Heart left ventricle (tissue), 16 donors: ENCODE measurements around the gene THOC1. TPM values are rescaled to one million over a fixed set of nuclear protein-coding genes. Genes with fewer than 3 reads are reported as not detected.

ENCODE experiments used
- ATAC-seq, 4 donors: fragments of 200-7000 bp; cut with Tn5 transposase; one replicate each; pipeline ENCODE4 v1.9.1; 2020 to 2022; ENCODE audit warnings: moderate library complexity in 4 of 4, mild to moderate bottlenecking in 3 of 4, moderate number of reproducible peaks in 1 of 4
- DNase-seq, 5 donors: peaks; one replicate each; pipeline ENCODE4 v3.0.0-alpha.2; 2020
- H3K27ac ChIP-seq, 12 donors: fragments of 200-600 bp; sonication (generic) in 4 of 12; one replicate each; pipeline versions ENCODE4 v1.5.0 to v1.8.0; 2016 to 2022; ENCODE audit warnings: mild to moderate bottlenecking in 2 of 12
- H3K27me3 ChIP-seq, 9 donors: fragments of 200-600 bp; sonication (generic) in 2 of 9; one replicate each; pipeline versions ENCODE4 v1.5.1 to v1.8.0; 2016 to 2022; ENCODE audit warnings: mild to moderate bottlenecking in 3 of 9
- H3K36me3 ChIP-seq, 9 donors: fragments of 200-600 bp; sonication (generic) in 2 of 9; one replicate each; pipeline versions ENCODE4 v1.5.0 to v1.8.0; 2018 to 2022; ENCODE audit warnings: mild to moderate bottlenecking in 2 of 9
- H3K4me1 ChIP-seq, 12 donors: fragments of 200-600 bp; sonication (generic) in 4 of 12; one replicate each; pipeline versions ENCODE4 v1.5.0 to v1.8.0; 2016 to 2022; ENCODE audit warnings: mild to moderate bottlenecking in 3 of 12
- H3K4me3 ChIP-seq, 12 donors: fragments of 200-600 bp; sonication (generic) in 4 of 12; one replicate each; pipeline versions ENCODE4 v1.5.0 to v1.8.0; 2017 to 2022; ENCODE audit warnings: mild to moderate bottlenecking in 9 of 12, moderate library complexity in 4 of 12
- H3K9me3 ChIP-seq, 12 donors: fragments of 200-600 bp; sonication (generic) in 4 of 12; one replicate each; pipeline versions ENCODE4 v1.5.0 to v1.8.0; 2016 to 2022; ENCODE audit warnings: mild to moderate bottlenecking in 1 of 12
- POLR2A ChIP-seq, 2 donors: fragments of 450-650 bp; IDR thresholded peaks; one replicate each; pipeline ENCODE4 v1.6.1; 2017; ENCODE audit warnings: antibody characterized with exemption in 2 of 2, mild to moderate bottlenecking in 2 of 2, moderate library complexity in 2 of 2
- WGBS, 4 donors: extraction: QIAGEN DNeasy Blood & Tissue Kit in 2 of 4; methylation state at CpG; one replicate each; pipeline versions ENCODE4 v1.1.5 to v1.1.7; 2013 to 2018; 5-methylcytosine and 5-hydroxymethylcytosine counted together
- intact Hi-C, 10 donors: fragments of 100-400 bp; cut with DNase I; formaldehyde crosslinking; loops; one replicate each; pipeline versions ENCODE4 v1.11.1 to v1.14.2; 2022
- polyA plus RNA-seq, 2 donors: library from polyadenylated mRNA; stranded (reverse); fragments of 200-250 nt; gene quantifications; one replicate each; pipeline ENCODE4 v1.2.3, GENCODE V29; 2013
- total RNA-seq, 9 donors: library from RNA; depleted of rRNA in 2 of 9; stranded (reverse); fragments of >200 nt in 2 of 9; fragmentation: NEBNext Ultra II Directional in 3 of 9; extraction: Animal tissue kit (Norgen Biotek cat#: 25700) in 3 of 9; gene quantifications; one replicate each; pipeline versions ENCODE4 v1.1.0 to v1.2.4, GENCODE V29; 2016 to 2023
- TF ChIP-seq, protein P1 (sequence below), 12 donors: fragments of 200-600 bp; sonication (generic) in 4 of 12; IDR thresholded peaks; one replicate each; pipeline versions ENCODE4 v1.5.0 to v1.8.0; 2018 to 2022; ENCODE audit warnings: antibody characterized with exemption in 12 of 12, mild to moderate bottlenecking in 5 of 12
- donor health status: ischemic (EF 13 %, LVEDD 7.1; RV severe dilation, severe dysfunction).
- donor health status: healthy with polysubstance abuse.
- donor health status: DM: no; HTN: yes; CAD: no.
- donor health status: DM: no; HTN: no; CAD: no.
- donor health status: ischemic (EF 25% LVEDD 6.9; RV normal size, moderate dysfunction).
- donor health status: ischemic (EF 25% LVEDD 5.7; RV mildly dilated, moderate dysfunction).
- donor health status: healthy.
- donor health status: DM: yes; HTN: yes; CAD: no.
- donor health status: ischemic (EF 35%, LVEDD 5.7; RV mildly dilated, moderate dysfunction).
- donor health status: nonischemic (EF 11% LVEDD 7.7; RV severe dilation, severe dysfunction).
- donor health status: DM: yes; HTN: yes; CAD: no.
- donor health status: PGD.
- donor health status: ischemic (EF 29% LVEDD 5.4; RV normal size, mild dysfunction).
- donor health status: nonischemic (EF 23%, LVEDD 6.1; RV moderate dilation, normal function).

Gene THOC1
- total and polyA plus RNA-seq, 11 donors, result 6.4 to 19.0 (median 10.0) TPM

DNA sequence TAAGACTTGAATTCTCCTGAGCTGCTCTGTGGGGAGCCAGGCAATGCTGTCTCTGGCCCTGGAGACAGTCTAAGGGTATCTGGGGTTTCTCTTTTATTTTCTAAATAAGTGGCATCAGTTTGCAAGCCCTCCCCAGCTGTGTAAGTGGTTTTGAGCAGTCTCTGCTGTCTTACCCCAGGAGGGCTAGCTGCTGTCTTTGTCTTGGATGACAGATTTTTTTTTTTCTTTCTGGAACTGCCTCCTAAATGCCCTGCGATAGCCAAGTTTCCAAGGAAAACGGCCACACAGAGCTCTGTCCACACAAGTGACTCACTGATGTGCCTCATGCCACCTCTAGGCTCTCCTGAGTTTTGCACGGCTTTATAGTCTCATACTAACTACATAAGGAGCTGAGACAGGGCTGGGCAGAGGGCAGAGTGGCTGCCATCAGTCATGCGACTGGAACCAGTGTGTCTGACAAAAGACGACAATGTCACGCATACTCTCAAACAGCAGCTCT, 37.2 kb upstream of the THOC1 start:
- Histone ChIP-seq H3K4me3 (no peak overlapping the region), H3K27me3 (peaks cover 0 to 13% (median 0%) of the 10 kb centered on the region in 9 donors), H3K4me1 (peaks cover 0 to 14% (median 0%) of the 10 kb centered on the region in 12 donors), H3K27ac (no peak overlapping the region), H3K36me3 (no peaks in the 10 kb centered on the region), H3K9me3 (no peaks in the 10 kb centered on the region)
- 54 to 68% (median 62%) methylated on average over 6 of the region's 6 CpGs for WGBS, 4 donors
- no peak for ATAC-seq
- no peak for DNase-seq
- TF ChIP-seq, protein P1, sequence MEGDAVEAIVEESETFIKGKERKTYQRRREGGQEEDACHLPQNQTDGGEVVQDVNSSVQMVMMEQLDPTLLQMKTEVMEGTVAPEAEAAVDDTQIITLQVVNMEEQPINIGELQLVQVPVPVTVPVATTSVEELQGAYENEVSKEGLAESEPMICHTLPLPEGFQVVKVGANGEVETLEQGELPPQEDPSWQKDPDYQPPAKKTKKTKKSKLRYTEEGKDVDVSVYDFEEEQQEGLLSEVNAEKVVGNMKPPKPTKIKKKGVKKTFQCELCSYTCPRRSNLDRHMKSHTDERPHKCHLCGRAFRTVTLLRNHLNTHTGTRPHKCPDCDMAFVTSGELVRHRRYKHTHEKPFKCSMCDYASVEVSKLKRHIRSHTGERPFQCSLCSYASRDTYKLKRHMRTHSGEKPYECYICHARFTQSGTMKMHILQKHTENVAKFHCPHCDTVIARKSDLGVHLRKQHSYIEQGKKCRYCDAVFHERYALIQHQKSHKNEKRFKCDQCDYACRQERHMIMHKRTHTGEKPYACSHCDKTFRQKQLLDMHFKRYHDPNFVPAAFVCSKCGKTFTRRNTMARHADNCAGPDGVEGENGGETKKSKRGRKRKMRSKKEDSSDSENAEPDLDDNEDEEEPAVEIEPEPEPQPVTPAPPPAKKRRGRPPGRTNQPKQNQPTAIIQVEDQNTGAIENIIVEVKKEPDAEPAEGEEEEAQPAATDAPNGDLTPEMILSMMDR (IDR thresholded peaks at IDR 0.05), result no peak
- intact Hi-C loops, result no loop called here

DNA sequence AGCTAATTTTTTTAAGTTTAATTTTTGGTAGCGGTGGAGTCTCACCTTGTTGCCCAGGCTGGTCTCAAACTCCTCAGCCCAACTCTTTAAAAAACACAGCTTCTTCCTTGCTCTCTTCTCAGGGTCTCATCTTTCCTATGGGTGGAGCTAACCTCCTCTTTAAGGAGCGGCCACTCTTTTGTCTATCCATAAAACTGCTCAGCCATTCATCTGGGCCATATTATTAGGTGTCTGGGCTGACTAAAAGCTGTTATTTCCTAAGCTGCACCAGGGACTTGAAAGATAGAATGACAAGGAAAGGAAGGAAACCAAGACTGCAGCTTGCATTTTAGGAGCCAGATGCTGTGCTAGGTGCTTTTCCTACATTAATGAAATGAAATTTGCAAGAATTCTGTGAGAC, 35.8 kb upstream of the THOC1 start:
- H3K9me3 ChIP-seq, result no peaks in the 10 kb centered on the region
- no peaks in the 10 kb centered on the region for H3K36me3 ChIP-seq
- no peak overlapping the region for H3K4me3 ChIP-seq
- 90 to 94% (median 93%) methylated on average over 2 of the region's 2 CpGs for WGBS, 4 donors
- H3K4me1 ChIP-seq, result peaks cover 0 to 14% (median 0%) of the 10 kb centered on the region in 12 donors
- H3K27me3 ChIP-seq, result peaks cover 0 to 13% (median 0%) of the 10 kb centered on the region in 9 donors
- intact Hi-C loops, result no loop called here
- no peak overlapping the region for H3K27ac ChIP-seq
- ATAC-seq (no peak), DNase-seq (no peak)
- TF ChIP-seq POLR2A (IDR thresholded peaks at IDR 0.05), result no peak
- TF ChIP-seq, protein P1 (IDR thresholded peaks at IDR 0.05), result no peak

DNA sequence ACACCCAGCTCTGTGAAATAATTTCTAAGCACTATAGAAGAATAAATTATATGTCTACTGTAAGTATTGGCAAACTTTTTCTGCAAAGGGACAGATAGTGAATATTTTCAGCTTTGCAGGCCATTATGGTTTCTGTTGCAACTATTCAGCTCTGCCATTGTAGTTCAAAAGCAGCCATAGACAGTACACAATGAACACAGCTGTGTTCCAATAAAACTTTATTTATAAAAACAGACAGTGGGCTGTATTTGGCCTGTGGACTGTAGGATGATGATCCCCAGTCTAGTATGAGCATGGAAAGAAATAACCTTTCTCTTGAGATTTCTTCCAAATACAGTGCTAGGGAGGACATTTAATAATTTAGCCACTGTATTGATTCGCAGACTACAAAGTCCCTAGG, 35.2 kb upstream of the THOC1 start:
- H3K4me1 ChIP-seq, result peaks cover 0 to 14% (median 0%) of the 10 kb centered on the region in 12 donors
- TF ChIP-seq, protein P1 (IDR thresholded peaks at IDR 0.05), result no peak
- TF ChIP-seq POLR2A (IDR thresholded peaks at IDR 0.05), result no peak
- peak overlapping the region in 1 of 12 donors; percentile 10 for H3K27ac ChIP-seq
- H3K36me3 ChIP-seq, result no peaks in the 10 kb centered on the region
- intact Hi-C loops, result no loop called here
- no peaks in the 10 kb centered on the region for H3K9me3 ChIP-seq
- ATAC-seq (no peak), DNase-seq (no peak)
- H3K4me3 ChIP-seq, result no peak overlapping the region
- WGBS, 4 donors, result 47 to 100% (median 97%) methylated on average over 1 of the region's 1 CpG
- peaks cover 0 to 10% (median 0%) of the 10 kb centered on the region in 9 donors for H3K27me3 ChIP-seq

DNA sequence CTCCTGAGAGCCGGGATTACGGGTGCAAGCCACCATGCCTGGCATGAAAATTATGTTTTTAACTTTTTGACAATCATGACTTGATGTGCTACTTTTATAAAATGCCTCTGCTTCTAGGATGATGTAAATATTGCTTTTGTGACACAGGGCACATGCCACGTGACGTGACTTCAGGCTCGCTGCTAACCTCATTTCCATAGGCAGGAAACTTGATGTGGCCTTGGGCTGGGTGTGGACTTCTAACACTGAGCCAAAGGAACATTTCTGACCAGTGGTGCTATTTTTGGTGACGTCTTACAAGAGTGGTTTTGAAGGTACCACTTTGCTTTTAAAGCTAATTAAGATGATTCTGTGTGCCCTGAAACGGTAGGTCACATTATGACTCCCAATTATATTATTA, 34.2 kb upstream of the THOC1 start:
- Histone ChIP-seq H3K4me1 (peaks cover 0 to 14% (median 0%) of the 10 kb centered on the region in 12 donors), H3K36me3 (no peaks in the 10 kb centered on the region), H3K27me3 (peaks cover 0 to 2% (median 0%) of the 10 kb centered on the region in 9 donors), H3K9me3 (no peaks in the 10 kb centered on the region), H3K27ac (peak overlapping the region in 2 of 12 donors; percentile 13 to 35), H3K4me3 (no peak overlapping the region)
- TF ChIP-seq, protein P1 (IDR thresholded peaks at IDR 0.05), result no peak
- TF ChIP-seq POLR2A (IDR thresholded peaks at IDR 0.05), result no peak
- peak in 2 of 5 donors; percentile 34 to 36 for DNase-seq
- intact Hi-C loops, result no loop called here
- 58 to 70% (median 63%) methylated on average over 7 of the region's 7 CpGs for WGBS, 4 donors
- peak in 2 of 4 donors; percentile 76 to 93 for ATAC-seq
